Measurements from ENCODE around the gene AFP.

- no peak for TF ChIP-seq CTCF (IDR thresholded peaks at IDR 0.05; ENCODE audit: insufficient read depth, low read length, poor library complexity, severe bottlenecking)
- TF ChIP-seq EZH2phosphoT487 (conservative IDR thresholded peaks at IDR 0.05; ENCODE audit: low read length): no peak
Observed at GRCh38 chr4:73407227-73407673, 28.8 kb upstream of the AFP start.
